ENCODE results near the gene FHOD1.

DNA sequence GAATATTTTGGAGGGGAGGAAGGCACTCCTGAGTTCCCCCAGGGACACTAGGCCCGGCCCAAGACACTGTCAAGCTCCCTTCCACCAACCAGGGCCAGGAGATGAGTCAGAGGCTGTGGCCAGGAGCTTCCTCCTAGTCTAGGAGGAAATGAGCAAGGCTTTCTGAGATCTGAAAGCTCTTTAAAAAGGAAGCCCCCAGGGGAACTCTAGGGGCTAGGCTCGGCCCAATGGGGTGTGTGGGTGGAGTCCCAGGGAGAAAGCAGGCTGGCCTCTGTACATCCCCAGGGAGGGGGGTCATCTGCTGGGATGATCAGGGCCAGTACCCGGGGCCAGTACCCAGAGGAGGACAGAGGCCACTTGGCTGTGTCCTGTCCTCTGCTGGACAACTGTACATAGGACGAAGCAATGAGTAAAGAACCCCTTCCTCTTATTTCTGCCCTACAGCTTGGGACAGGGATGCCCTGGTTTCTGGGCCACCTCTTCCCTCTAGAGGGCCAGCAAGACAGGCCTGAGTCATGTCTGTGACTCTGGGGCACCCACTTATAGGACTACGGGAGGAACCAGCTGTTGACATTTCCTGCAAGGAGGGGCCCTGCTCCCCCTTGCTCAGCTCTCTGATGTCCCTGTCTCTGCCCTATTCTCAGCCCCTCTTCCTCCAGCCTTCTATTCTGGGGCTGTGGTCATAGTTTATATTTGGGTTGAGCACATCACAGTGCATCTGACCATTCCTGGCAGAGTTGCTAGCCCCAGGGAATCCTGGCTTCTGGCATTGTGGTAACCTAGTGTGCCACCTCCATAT lies 2.7 kb downstream of the FHOD1 start:
- TF ChIP-seq EZH2 (IDR thresholded peaks at IDR 0.05; ENCODE audit: low read depth): no peak
- TF ChIP-seq, protein P1, sequence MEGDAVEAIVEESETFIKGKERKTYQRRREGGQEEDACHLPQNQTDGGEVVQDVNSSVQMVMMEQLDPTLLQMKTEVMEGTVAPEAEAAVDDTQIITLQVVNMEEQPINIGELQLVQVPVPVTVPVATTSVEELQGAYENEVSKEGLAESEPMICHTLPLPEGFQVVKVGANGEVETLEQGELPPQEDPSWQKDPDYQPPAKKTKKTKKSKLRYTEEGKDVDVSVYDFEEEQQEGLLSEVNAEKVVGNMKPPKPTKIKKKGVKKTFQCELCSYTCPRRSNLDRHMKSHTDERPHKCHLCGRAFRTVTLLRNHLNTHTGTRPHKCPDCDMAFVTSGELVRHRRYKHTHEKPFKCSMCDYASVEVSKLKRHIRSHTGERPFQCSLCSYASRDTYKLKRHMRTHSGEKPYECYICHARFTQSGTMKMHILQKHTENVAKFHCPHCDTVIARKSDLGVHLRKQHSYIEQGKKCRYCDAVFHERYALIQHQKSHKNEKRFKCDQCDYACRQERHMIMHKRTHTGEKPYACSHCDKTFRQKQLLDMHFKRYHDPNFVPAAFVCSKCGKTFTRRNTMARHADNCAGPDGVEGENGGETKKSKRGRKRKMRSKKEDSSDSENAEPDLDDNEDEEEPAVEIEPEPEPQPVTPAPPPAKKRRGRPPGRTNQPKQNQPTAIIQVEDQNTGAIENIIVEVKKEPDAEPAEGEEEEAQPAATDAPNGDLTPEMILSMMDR (conservative IDR thresholded peaks at IDR 0.05): no peak

Measured in PC-9 (cell line).